ENCODE results near the gene RUNX1. TPM values are rescaled to one million over a fixed set of nuclear protein-coding genes. Genes with fewer than 3 reads are reported as not detected.

The RUNX1 gene
- polyA plus RNA-seq, 3 donors, result 6.2 to 49.7 (median 8.7) TPM

DNA sequence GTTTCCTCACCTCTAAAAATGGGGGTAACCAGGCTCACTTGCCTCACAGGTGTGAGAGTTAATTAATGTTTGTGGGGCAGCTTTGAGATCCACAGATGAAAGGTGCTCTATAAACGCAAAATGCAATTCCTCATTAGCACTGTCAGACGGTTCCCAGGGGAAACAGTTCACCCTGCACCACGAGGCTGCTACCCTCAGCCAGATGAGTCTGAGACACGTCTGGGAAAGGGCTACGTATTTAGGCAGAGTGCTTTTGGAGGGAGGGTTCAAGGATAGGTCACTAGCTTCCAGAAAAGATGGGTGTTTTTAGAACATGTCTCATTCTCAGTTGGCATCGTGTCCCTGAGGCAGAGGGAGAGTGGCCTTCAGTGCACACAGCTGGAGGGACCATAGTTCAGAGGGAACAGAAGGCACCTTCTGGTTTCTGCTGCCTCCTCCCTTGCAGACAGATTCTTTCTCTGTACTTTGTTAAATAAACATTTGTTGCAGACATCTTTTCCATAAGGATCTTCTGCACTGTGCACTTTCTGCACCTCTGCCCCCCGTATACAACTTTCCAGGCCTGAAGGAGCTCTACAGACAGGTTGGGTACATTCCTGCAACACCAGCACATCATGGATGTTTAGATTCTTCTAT is 240.4 kb downstream of the RUNX1 start:
- Histone ChIP-seq H3K27me3 (ENCODE audit: control insufficient read depth in 2 of 2, insufficient read depth in 2 of 2, low read length in 2 of 2) (no peaks in the 10 kb centered on the region), H3K4me2 (replicated peaks; ENCODE audit: extremely low read depth, low read length, poor library complexity, severe bottlenecking) (peak overlapping the region; percentile 41), H2AFZ (ENCODE audit: insufficient read depth, low read depth, low read length, poor library complexity, severe bottlenecking) (no peak overlapping the region), H3K9me3 (replicated peaks in 1 of 2; ENCODE audit: control insufficient read depth in 1 of 2, insufficient read depth in 1 of 2, low read length in 2 of 2) (no peaks in the 10 kb centered on the region), H3K79me2 (ENCODE audit: insufficient read depth, low read length) (peaks cover 89% of the 10 kb centered on the region), H3K4me1 (ENCODE audit: control insufficient read depth in 1 of 2, insufficient read depth in 2 of 2, low read length in 2 of 2) (peaks cover 40 to 67% of the 10 kb centered on the region in 2 donors), H3K9ac (ENCODE audit: insufficient read depth, low read length, poor library complexity, severe bottlenecking) (peak overlapping the region; percentile 71), H3K27ac (ENCODE audit: low read depth in 1 of 2, low read length in 2 of 2) (peak overlapping the region; percentile 85 to 98), H3K36me3 (replicated peaks in 1 of 2; ENCODE audit: control insufficient read depth in 1 of 2, insufficient read depth in 2 of 2, low read length in 2 of 2) (peaks cover 26 to 53% of the 10 kb centered on the region in 2 donors), H4K20me1 (ENCODE audit: insufficient read depth, low read length) (peaks cover 83% of the 10 kb centered on the region), H3K4me3 (replicated peaks in 1 of 3; ENCODE audit: low read depth in 2 of 3, low read length in 3 of 3) (peak overlapping the region in 1 of 3 experiments; percentile 14)
- Mint-ChIP-seq H3K36me3 (peaks cover 65 to 71% of the 10 kb centered on the region in 2 donors), H3K4me3 (peak overlapping the region; percentile 4 to 64), H3K27me3 (ENCODE audit: low read depth in 3 of 3) (no peaks in the 10 kb centered on the region), H3K27ac (peak overlapping the region; percentile 95 to 99 (median 98)), H3K9me3 (peaks cover 0 to 5% (median 0%) of the 10 kb centered on the region in 7 donors), H3K4me1 (peaks cover 83% of the 10 kb centered on the region)
- WGBS (ENCODE audit: insufficient coverage), result 71% methylated on average over 5 of the region's 7 CpGs
- intact Hi-C loops (cut with micrococcal nuclease), result loop anchor here (2.0 to 10.0 kb wide), 4 partner anchors 59 to 236 kb away; partner anchors contain the start of gene RUNX1 (in 1 of the 2)
- DNase-seq, result peak; percentile 41 to 52 (median 47)
- TF ChIP-seq, protein P1, sequence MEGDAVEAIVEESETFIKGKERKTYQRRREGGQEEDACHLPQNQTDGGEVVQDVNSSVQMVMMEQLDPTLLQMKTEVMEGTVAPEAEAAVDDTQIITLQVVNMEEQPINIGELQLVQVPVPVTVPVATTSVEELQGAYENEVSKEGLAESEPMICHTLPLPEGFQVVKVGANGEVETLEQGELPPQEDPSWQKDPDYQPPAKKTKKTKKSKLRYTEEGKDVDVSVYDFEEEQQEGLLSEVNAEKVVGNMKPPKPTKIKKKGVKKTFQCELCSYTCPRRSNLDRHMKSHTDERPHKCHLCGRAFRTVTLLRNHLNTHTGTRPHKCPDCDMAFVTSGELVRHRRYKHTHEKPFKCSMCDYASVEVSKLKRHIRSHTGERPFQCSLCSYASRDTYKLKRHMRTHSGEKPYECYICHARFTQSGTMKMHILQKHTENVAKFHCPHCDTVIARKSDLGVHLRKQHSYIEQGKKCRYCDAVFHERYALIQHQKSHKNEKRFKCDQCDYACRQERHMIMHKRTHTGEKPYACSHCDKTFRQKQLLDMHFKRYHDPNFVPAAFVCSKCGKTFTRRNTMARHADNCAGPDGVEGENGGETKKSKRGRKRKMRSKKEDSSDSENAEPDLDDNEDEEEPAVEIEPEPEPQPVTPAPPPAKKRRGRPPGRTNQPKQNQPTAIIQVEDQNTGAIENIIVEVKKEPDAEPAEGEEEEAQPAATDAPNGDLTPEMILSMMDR (IDR thresholded peaks at IDR 0.05), result no peak

DNA sequence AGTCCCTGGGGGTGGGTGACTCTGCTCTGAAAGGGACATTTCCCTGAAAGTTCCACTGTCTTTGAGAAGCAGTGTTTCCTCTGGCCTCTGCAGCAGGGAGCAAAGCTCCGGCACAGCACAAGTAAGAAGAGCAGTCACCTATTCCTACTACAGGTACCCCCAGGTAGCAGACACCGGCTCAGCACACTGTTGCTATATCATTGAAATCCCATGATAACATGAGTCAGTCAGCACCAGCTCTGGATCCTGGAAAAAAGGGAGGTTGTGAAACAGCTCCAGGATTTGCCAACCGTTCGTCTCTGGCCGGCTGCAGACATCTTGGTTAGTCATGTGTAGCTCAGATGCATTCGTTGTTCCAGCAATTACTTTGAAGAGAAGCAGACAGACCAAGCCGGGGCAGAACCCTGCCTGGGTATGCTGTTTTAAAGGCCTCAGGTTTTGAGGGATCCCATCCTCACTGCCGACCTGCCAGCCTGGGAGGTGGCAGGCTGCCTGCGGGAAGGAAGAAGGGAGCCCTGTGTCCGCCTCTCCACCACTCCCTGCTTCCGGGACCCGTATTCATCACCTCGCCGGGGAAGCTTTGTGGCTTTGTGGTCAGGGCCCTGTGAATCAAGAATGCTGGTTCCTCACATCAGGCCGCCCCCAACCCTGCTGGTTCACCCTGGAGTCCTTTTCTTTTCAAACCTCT is 241.1 kb downstream of the RUNX1 start:
- peak overlapping the region; percentile 95 to 99 (median 98) for H3K27ac Mint-ChIP-seq
- peaks cover 0 to 3% (median 0%) of the 10 kb centered on the region in 7 donors for H3K9me3 Mint-ChIP-seq
- peak; percentile 87 to 94 (median 92) for DNase-seq
- peak overlapping the region; percentile 4 to 64 for H3K4me3 Mint-ChIP-seq
- Histone ChIP-seq H2AFZ (ENCODE audit: insufficient read depth, low read depth, low read length, poor library complexity, severe bottlenecking) (no peak overlapping the region), H3K4me2 (replicated peaks; ENCODE audit: extremely low read depth, low read length, poor library complexity, severe bottlenecking) (peak overlapping the region; percentile 41), H3K9me3 (replicated peaks in 1 of 2; ENCODE audit: control insufficient read depth in 1 of 2, insufficient read depth in 1 of 2, low read length in 2 of 2) (no peaks in the 10 kb centered on the region), H4K20me1 (ENCODE audit: insufficient read depth, low read length) (peaks cover 79% of the 10 kb centered on the region), H3K4me3 (replicated peaks in 1 of 3; ENCODE audit: low read depth in 2 of 3, low read length in 3 of 3) (peak overlapping the region in 1 of 3 experiments; percentile 14), H3K27ac (ENCODE audit: low read depth in 1 of 2, low read length in 2 of 2) (peak overlapping the region; percentile 85 to 98), H3K79me2 (ENCODE audit: insufficient read depth, low read length) (peaks cover 89% of the 10 kb centered on the region), H3K36me3 (replicated peaks in 1 of 2; ENCODE audit: control insufficient read depth in 1 of 2, insufficient read depth in 2 of 2, low read length in 2 of 2) (peaks cover 24 to 46% of the 10 kb centered on the region in 2 donors), H3K4me1 (ENCODE audit: control insufficient read depth in 1 of 2, insufficient read depth in 2 of 2, low read length in 2 of 2) (peaks cover 40 to 61% of the 10 kb centered on the region in 2 donors), H3K27me3 (ENCODE audit: control insufficient read depth in 2 of 2, insufficient read depth in 2 of 2, low read length in 2 of 2) (no peaks in the 10 kb centered on the region), H3K9ac (ENCODE audit: insufficient read depth, low read length, poor library complexity, severe bottlenecking) (peak overlapping the region; percentile 71)
- peaks cover 79% of the 10 kb centered on the region for H3K4me1 Mint-ChIP-seq
- H3K27me3 Mint-ChIP-seq (ENCODE audit: low read depth in 3 of 3), result no peaks in the 10 kb centered on the region
- peaks cover 61 to 69% of the 10 kb centered on the region in 2 donors for H3K36me3 Mint-ChIP-seq
- 24% methylated on average over 10 of the region's 15 CpGs for WGBS (ENCODE audit: insufficient coverage)
- intact Hi-C loops (cut with micrococcal nuclease), result loop anchor here (2.0 to 10.0 kb wide), 5 partner anchors 29 to 237 kb away; partner anchors contain the start of gene RUNX1 (in 1 of the 2)
- TF ChIP-seq, protein P1 (IDR thresholded peaks at IDR 0.05), result no peak
